HG02623 (cell line): ENCODE data around the gene EGLN3.
"Not testable (repeated sequence)": the region's sequence is repeated elsewhere in the genome, so short reads cannot be mapped to it uniquely, and the experiment has no call there.

Experiments
- ATAC-seq: cut with Tn5 transposase; IDR thresholded peaks from one replicate; pipeline ENCODE4 v1.9.1; 2021; ENCODE audit warnings: moderate library complexity; ENCODE audit not compliant: unreplicated experiment

EGLN3 gene

DNA sequence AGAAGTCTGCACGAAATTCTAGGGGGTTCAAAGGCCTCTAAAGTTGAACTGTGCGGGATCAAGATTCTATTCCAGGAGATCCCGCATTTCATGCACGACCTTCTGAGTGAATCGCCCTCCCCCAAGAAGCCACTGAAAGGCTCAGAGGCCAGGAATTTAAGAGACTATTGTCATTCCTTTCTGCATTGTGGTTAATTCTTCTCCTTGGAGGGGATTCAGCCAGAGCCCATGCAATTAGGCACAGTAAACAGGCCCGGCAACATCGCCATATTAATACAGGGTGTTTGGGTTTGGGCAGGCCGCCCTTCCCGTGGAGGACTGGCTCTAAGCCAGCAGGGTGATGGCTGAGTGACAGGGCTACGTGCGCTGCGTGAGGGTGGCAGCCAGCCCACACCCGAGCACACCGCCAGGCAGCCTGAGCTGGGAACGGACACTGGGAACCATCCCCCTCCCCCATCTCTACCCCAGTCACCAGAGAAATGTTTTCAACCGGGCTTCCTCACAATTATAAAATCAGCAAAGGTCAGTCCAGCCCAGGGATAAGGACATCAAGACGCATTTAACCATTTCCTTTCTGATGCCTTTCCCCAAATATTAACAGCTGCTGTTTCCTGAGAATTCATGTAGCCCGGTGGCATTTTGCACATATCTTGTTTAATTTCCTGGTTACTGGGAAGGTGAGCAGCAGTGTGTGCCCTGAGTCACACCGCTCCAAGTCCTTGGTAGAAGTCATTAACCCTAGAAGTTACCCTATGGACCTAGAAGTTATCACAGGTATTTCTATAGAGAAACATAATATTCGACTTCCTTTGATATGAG lies 12.5 kb downstream of the EGLN3 start:
- ATAC-seq: no peak

DNA sequence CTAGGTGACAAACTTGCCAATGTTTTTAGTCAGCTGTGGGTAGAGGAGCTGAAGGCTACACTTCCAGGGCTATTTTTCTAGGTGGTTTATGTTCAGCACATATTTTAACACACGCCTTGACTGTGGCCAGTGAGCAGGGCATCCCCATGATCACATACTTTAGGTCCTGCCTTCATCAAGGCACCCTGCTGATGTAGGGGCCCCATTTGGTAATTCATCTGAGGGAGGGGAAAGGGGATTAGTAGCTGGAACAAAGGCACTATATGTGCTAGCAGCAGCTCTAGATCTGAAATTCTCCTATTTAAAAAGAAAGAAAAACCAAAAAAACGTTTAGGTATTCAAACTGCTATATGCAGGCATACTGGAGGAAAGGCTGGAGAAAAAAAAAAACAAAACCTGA lies 14.5 kb downstream of the EGLN3 start:
- ATAC-seq: no peak

DNA sequence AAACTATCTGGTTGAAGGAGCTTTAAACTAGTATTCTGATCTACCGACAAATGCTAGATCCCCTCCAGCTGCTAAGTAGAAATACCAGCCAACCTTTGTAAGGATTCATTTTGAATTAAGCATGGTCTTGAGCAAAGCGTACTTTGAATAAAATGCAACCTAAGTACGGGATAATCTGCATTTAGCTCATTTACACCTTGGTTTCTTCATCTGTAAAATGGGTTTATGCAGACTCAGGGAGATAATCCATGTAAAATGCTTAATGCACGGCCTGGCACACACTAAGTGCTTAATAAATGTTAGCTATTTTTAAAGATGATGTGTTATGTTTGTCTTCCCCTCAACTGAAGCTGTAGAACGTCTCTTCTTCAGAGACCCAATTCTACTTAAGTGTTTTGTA lies 15.9 kb downstream of the EGLN3 start:
- ATAC-seq: no peak

DNA sequence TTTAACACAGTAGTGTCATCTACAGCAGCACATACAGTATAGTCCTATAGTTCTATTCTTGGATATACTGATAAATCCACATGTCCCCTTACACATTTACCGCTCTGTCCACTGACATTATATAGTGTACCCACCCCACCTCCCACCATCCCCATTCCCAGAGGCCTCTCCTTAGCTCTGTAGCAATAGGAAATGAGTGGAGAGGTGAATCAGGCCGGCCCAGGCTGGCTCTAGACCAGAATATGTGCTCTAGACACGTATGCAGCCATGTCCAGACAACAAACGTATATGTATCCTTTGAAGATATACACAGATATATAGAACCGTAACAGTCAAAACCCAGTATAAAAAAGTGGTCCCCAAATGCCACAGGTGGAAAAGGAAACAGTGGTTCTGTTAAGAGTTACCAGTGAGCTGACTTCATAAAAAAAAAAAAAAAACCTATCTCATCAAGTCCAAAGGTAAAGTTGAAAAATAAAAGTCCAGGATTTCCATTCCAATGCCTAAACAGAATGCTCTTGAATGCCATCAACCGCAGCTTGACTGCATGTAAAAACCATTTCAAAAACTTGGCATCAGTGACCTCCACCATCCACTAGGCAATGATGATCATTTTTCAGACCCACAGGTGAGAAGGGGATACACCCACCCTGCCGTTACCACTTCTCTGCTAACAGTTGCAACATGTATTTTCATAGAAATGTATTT lies 16.7 kb downstream of the EGLN3 start:
- no peak for ATAC-seq

DNA sequence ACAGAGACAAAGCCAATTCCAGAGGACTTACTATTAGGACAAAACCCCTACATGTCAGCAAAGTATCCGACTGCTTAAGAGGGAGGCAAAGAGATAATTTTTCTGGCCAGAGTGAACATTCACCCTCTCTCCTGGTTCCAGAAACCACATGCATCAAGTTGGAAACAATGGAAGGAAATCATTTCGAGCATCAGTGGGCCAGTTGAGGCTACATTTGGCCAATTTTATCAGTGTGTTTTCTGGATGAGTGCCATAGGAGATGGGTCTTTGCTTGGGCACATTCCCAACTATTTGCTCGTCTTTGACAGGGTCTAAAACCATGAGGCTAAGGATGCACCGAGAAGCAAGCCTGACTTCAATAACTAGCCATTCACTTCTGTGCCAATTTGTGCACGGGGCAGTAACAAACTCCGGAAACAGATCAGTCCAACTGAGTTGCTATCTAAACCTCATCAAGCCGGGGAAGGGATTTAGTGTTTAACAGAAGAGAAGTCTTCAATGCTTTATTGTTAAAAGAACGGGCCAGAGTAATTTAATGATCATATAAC lies 17.4 kb downstream of the EGLN3 start:
- no peak for ATAC-seq

DNA sequence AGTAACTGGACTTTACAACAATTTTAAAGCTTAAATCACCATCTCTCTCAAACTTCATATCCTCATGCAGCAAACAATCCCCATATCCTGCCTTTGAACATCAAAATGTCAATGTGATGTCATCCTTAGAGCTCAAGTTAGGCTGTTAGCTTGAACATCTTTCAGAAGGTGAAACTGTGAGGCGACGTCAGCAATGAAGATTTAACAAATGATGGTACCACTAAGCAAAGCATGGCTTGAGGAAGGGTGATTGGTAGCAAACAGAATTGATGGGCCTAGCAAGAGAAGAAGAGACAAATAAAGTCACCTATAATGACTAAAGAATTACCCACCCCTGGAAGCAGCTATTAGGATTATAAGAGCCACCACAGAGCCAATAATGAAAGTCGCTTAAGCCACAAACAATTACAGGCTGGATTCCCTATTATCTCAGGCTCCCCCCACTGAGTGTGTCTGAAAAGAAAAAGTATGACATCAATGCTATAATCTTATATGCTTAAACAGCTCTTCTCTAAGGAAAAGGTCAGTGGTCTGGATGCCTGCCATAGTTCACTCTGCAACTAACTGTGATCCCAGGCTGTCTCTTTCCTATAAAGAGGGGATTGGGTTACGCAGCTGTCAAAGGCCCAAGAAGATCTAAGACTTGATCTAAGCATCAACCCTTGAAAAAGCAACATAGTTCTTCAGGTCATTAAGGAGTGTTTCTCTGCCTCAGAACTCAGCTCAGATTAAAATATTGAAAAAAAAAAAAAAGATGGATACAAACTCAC lies 18.1 kb downstream of the EGLN3 start:
- ATAC-seq: no peak

DNA sequence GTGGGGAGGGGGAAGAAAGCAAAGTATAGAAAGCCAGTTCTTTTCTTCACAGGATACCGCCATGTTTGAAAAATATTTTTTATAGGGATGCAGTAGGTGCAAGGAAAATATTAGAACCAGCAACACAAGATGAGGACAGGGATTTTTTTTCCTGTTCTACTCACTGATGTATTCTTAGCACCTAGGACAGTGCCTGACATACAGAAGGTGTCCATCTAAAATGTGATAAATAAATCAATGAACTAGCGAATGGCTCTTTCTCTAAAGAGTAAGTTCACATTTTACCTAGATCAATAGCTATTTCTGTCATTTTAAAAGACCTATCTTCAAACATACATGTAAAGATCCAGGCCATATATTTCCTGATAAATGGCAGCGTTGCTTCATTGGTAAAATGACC lies 18.8 kb downstream of the EGLN3 start:
- no peak for ATAC-seq

DNA sequence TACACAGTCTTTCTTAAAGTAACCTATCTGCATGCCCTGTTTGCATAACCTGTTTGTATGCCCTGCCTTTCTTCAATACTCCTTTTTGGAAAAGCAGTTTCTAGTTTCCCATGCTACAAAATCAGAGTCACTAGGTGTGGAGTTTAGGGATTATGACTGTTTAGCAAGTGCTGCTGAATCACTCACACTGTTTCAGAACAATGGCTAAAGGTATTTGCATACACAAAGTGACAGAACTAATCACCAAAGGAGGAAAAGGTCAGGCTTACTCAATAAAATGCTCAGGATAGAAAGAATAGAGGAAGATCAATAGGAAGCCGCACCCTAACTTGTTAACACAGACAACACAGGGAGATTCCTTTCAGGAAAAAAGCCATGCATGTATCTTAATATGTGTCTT lies 19.4 kb downstream of the EGLN3 start:
- ATAC-seq: no peak

DNA sequence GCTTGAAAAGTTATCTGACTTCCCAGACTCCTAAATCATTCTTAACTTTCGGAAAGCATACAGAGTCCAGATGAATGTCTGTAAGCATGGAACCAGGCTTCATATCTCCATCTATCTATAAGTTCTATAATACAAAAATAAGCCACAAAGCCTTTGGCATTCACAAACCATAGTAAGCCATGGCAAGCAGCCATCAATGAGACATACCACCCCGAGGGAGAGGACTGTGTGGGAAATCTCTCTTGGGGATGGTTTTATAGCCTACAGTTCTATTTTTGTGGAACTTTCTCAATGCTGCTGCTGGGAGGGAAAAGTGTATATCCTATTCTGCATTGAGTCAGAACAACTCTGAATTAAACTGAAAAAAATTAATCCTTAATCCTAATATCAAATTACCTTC lies 20.4 kb downstream of the EGLN3 start:
- no peak for ATAC-seq

DNA sequence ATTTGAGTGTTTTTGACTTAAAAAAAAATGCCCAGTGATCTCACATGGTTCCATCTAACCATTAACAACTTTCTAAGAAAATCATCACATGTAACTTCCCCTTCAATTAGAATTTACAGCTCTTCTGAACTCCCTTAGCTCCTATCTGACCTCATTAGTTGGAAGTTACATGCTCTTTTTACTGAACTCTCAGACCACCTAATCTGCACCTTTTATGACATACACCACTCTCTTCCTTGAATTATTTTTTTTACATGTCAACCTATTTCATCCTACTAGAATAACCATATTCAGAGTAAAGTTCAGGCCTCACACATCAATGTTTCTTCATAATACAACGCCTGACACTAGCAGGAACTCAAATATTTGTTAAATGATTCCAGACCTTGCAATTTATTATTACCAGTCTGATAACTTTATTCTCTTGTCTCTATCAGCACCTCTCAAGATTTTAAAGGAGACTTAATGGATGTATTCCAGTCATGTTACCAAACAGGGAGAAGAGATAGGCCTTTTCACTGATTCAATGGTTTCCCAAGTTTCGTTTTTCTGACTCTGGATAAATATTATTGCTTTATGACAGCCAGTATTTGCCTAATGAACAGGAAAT lies 21.0 kb downstream of the EGLN3 start:
- no peak for ATAC-seq

DNA sequence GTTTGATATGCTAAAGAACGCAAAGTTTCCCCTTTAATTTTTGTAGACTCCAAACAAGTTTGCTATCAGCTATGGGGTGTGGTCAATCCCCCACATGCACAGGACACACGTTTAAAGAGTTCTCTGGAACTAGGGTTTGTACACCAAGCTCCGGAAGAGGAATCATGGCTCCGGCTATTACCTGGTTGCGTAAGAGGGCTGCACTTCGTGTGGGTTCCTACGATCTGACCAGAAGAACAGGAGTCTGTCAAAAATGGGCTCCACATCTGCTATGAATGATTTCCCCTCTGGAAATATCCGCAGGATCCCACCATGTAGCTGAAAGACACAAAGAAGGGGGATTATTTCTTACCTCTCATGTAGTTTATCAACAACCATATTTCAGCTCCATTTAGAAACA lies 22.0 kb downstream of the EGLN3 start:
- ATAC-seq: no peak

DNA sequence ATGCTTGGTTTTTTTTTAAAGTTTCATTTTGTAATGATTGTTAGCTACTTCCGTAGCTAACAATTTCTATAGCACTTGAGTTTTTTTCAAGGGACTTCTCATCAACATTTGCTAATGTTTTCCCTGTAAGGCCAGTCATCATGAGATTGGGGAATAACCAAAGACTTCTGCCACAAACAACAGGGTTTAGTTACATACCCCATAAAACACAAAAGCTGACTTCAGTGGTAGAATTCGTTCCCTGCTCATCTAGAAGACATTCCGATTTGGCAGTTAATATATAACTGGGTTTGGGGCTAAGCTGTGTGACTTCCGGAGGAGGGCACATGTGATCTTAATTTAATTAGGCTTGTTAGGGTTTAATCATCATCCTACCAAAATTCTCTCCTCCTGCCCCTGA lies 22.9 kb downstream of the EGLN3 start:
- no peak for ATAC-seq

DNA sequence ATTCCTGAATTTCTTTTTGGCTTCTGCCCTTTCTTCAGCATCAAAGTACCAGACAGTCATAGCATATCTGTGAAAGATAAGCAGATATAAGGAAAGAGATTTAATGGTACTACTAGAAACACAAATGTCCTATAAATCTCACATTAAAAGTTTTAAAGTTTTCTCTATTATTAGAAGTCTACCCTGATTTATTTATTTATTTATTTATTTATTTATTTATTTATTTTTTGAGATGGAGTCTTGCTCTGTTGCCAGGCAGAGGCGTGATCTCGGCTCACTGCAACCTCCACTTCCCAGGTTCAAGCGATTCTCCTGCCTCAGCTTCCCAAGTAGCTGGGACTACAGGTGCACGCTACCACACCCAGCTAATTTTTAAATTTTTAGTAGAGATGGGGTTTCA lies 23.9 kb downstream of the EGLN3 start:
- ATAC-seq: not testable (repeated sequence)

DNA sequence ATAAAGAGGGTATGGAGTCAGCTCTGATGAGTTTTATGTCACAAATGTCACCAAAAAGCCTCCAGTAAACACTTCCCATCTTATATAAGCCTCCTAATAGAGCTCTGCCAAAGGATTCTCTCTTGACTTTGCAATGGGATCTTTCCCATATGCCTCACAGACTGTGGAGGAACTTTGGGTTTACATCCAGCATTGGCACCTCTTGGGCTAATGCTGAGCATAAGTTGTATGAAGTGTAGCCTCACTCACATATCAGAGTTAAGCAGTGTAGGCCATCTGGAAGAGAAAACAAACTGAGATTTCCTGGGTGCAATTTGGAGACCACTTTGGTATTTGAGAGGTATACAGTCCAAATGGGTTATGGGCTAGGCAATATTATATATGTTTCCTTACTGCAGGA lies 24.9 kb downstream of the EGLN3 start:
- ATAC-seq: no peak

DNA sequence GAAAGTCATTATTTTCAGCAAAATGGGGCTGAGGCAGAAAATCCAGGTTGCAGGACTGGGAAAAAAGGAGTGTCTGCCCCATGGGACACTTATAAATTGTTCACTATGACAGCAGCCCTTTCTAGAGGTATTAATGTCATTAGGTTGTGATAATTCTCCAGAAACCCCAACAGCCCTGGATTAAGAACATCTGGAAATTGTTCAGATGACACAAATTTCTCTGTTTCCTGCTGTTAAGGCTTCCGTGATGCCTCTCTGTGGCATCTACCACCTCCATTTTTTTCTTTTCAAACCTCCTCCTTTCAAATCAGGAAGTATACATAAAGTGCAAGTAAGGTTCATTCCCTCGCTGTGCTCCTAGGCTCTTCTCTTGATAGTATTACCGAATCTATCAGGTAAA lies 25.6 kb downstream of the EGLN3 start:
- no peak for ATAC-seq

DNA sequence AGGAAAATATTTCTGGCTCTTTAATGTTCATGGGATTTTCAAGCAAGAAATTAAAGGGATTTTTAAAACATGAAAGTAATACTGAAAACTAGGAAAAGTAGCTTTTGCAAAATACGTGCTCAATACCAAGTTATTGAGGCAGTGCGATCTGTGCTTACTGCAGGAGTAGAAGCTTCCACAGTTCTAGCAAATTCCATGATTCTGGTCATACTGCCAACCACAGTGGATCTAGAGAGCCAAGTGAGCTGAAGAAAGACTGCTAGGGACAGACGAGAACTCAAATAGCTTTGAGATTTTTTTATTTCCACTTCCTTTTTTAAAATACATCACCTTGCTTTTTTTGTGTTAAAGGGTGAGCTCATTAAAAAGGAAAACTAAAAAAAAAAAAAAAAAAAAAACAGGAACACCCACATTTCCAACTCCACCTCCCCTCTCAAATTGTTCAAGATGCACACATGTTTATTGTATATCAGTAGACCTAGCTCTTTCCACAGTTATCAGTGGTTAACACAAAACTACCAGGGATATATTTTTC lies 26.2 kb downstream of the EGLN3 start:
- ATAC-seq: no peak

DNA sequence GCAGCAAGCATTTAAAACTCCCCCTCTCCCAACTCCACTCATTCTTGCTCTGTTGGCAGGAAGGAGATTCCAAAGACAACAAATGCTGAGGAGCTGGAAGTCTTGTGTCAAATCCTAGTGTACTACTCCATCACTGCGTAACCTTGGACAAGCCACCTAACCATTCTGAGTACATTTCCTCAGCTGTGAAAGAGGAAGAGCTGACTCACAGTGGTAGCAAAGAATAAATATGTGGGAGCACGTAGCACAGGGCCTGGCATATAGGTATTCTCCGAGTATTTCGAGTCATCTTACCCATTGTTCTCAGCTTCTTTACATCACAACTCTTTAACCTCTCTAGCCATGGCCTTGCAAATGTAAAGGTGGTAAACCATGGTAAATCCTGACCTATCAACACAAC lies 28.7 kb downstream of the EGLN3 start:
- no peak for ATAC-seq

DNA sequence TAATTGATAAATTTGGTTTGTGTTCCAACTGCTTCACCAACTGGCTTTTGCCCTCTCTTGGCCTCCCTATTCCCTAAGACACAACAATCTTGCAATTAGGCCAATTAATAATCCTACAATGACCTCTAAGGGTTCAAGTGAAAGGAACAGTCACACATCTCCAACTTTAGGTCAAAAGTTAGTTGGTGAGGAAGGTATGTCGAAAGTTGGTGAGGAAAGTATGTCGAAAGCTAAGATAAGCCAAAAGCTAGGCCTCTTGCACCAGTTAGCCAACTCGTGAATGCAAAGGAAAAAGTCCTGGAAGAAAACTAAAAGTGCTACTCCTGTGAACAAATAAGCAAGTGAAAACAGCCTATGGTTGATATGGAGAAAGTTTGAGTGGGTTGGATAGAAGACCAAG lies 32.6 kb downstream of the EGLN3 start:
- ATAC-seq: no peak

DNA sequence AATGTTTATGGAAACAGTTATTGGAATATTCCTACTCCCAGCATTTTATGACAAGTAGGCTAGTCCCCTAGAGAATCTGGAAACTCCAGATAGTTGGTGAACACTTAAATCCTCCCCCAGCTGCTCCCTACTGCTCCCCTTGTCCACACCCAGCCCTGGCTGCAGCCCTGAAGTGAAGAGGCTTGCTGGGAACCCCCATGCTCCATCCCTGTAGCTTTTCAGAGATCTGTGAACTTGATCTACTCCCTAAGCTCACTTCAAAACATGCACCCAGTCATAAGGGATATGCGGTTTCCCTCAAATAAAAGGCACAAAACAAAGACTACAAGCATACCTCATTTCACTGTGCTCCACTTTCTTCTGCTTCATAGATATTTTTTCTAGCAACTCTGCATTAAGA lies 33.2 kb downstream of the EGLN3 start:
- no peak for ATAC-seq

DNA sequence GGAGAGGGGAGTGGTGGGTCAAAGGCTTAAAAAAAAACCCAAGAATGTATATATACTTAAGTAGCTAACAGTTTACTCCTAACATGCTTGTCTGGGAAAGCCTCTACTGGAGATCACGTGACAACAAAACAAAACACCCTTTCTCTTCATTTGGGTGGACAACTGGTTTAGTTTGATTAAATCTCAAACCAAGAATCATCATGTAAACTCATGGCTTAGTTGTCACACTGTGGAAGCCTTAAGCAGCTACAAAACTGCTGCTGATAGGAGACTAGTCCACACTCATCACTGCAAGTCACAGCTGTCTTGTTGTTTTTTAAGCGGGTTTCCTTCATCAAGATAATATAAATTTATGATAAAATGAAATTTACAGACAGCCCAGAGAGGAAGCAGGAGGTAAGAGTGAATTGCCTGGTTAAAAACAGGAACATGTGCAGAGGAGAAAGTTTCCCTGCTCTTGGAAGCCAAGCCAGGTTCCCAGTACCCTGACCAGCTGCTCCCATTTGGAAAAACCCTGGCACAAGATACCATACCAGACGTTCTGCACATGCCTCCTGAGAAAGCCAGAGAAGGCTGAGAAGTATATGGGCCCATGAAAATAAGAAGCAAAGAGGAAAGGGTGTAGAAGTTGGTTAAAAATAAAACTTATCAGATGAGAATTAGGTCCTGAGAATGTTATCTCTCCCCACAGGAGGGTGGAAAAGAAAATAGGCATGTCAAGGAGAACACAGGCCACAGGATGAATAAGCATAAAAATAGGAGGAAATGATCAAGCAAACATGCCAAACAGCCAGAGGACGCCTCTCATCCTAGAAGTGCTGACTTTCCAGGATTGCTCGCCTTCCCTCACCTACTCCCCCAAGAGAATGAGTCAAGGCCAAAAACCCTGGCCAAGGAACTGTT lies 34.0 kb downstream of the EGLN3 start:
- no peak for ATAC-seq
